Measurements from ENCODE around the gene A2ML1.

The A2ML1 gene

DNA sequence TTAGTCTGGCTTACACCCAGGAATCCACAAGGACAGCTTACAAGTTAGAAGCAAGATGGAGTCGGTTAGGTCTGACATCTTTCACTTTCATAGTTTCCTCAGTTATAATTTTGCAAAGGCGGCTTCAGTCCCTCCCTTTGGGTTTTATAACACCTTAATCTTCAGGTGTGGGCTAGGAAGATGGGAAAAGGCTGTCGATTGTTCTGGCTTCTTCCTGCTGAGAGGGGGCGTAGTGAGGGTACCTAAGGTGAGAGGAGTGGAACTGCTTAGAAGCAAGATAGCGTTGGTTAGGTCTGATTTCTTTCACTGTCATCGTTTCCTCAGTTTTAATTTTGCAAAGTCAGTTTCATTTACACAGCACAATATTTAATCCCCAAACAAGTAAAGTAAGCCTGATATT lies 10.1 kb downstream of the A2ML1 start:
- in situ Hi-C loops (cut with MboI; ENCODE audit: low sequenced_read_pairs, unreplicated experiment), result no loop called here
- TF ChIP-seq, protein P1, sequence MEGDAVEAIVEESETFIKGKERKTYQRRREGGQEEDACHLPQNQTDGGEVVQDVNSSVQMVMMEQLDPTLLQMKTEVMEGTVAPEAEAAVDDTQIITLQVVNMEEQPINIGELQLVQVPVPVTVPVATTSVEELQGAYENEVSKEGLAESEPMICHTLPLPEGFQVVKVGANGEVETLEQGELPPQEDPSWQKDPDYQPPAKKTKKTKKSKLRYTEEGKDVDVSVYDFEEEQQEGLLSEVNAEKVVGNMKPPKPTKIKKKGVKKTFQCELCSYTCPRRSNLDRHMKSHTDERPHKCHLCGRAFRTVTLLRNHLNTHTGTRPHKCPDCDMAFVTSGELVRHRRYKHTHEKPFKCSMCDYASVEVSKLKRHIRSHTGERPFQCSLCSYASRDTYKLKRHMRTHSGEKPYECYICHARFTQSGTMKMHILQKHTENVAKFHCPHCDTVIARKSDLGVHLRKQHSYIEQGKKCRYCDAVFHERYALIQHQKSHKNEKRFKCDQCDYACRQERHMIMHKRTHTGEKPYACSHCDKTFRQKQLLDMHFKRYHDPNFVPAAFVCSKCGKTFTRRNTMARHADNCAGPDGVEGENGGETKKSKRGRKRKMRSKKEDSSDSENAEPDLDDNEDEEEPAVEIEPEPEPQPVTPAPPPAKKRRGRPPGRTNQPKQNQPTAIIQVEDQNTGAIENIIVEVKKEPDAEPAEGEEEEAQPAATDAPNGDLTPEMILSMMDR (IDR thresholded peaks at IDR 0.05; ENCODE audit: borderline replicate concordance, control extremely low read depth, extremely low read depth, insufficient read depth, missing control alignments), result no peak
- no peak for DNase-seq (ENCODE audit: low spot score)

- in situ Hi-C loops (cut with MboI; ENCODE audit: low sequenced_read_pairs, unreplicated experiment), result no loop called here
- TF ChIP-seq, protein P1 (IDR thresholded peaks at IDR 0.05; ENCODE audit: borderline replicate concordance, control extremely low read depth, extremely low read depth, insufficient read depth, missing control alignments), result no peak
- no peak for DNase-seq (ENCODE audit: low spot score)
Measured at GRCh38 chr12:8834230-8834629, 11.8 kb downstream of the A2ML1 start.

- in situ Hi-C loops (cut with MboI; ENCODE audit: low sequenced_read_pairs, unreplicated experiment), result no loop called here
- TF ChIP-seq, protein P1 (IDR thresholded peaks at IDR 0.05; ENCODE audit: borderline replicate concordance, control extremely low read depth, extremely low read depth, insufficient read depth, missing control alignments), result no peak
- no peak for DNase-seq (ENCODE audit: low spot score)
Measured at GRCh38 chr12:8837291-8837690, 14.9 kb downstream of the A2ML1 start.

DNA sequence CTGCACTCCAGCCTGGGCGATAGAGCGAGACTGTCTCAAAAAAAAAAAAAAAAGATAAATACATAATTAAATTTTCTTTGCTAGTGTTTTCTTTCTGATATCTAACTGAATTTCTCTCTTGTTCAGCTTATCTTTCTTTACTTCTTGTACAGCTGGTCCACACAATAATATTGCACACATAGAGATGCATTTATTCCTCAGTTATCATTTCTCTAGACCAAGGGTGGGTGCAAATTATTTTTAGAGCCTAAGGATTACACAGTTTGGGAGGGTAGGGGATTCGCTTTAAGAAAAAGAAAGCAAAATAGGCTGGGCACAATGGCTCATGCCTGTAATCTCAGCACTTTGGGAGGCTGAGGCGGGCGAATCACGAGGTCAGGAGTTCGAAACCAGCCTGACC lies 17.9 kb downstream of the A2ML1 start:
- TF ChIP-seq, protein P1 (IDR thresholded peaks at IDR 0.05; ENCODE audit: borderline replicate concordance, control extremely low read depth, extremely low read depth, insufficient read depth, missing control alignments), result no peak
- in situ Hi-C loops (cut with MboI; ENCODE audit: low sequenced_read_pairs, unreplicated experiment), result no loop called here
- no peak for DNase-seq (ENCODE audit: low spot score)

GRCh38 chr12:8840938-8841633 lies 18.7 kb downstream of the A2ML1 start:
- TF ChIP-seq, protein P1 (IDR thresholded peaks at IDR 0.05; ENCODE audit: borderline replicate concordance, control extremely low read depth, extremely low read depth, insufficient read depth, missing control alignments), result no peak
- DNase-seq (ENCODE audit: low spot score), result no peak
- in situ Hi-C loops (cut with MboI; ENCODE audit: low sequenced_read_pairs, unreplicated experiment), result no loop called here

- in situ Hi-C loops (cut with MboI; ENCODE audit: low sequenced_read_pairs, unreplicated experiment), result no loop called here
- no peak for DNase-seq (ENCODE audit: low spot score)
- TF ChIP-seq, protein P1 (IDR thresholded peaks at IDR 0.05; ENCODE audit: borderline replicate concordance, control extremely low read depth, extremely low read depth, insufficient read depth, missing control alignments), result no peak
Measured at GRCh38 chr12:8841778-8842177, 19.4 kb downstream of the A2ML1 start.

Data from GM13976 (cell line).